GM18498 (cell line): Measurements from ENCODE around the gene UNC5A.

Experiments
- ATAC-seq: cut with Tn5 transposase; IDR thresholded peaks from one replicate; pipeline ENCODE4 v1.9.1; 2021; ENCODE audit warnings: mild to moderate bottlenecking, moderate library complexity; ENCODE audit not compliant: unreplicated experiment

Gene UNC5A

GRCh38 chr5:176844706-176845391 lies 34.5 kb downstream of the UNC5A start:
- no peak for ATAC-seq

- ATAC-seq = no peak
Measured at GRCh38 chr5:176845392-176845713, 35.0 kb downstream of the UNC5A start.

GRCh38 chr5:176846335-176847140 lies 36.2 kb downstream of the UNC5A start:
- no peak for ATAC-seq

GRCh38 chr5:176847148-176847547 lies 36.8 kb downstream of the UNC5A start:
- ATAC-seq = no peak

DNA sequence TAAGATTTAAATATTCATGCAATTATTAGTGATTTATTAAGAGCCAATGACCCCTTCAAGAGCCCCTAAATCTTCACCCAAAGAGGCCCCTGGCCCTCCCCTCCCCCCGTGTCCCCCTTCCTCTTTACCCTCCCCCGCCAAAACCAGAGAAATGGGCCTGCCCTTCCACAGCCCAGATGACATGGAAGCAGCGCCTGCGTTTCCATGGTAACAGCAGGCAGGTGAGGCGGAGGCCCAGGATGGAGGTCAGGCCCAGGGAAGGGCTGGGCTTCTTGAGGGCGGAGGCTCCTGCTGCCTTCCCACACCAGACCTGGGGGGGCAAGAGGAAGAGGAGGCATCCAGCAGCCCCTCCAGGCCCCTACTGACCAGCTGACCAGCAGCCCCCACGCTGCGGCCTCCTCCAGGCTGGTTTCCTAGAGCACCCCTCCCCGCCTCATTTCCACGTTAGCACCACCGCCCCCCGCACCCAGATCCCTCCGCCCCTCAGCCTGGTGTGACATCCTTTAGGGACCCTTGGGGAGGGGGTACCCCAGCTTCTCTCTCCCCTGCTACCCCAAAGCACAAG lies 37.4 kb downstream of the UNC5A start:
- no peak for ATAC-seq

DNA sequence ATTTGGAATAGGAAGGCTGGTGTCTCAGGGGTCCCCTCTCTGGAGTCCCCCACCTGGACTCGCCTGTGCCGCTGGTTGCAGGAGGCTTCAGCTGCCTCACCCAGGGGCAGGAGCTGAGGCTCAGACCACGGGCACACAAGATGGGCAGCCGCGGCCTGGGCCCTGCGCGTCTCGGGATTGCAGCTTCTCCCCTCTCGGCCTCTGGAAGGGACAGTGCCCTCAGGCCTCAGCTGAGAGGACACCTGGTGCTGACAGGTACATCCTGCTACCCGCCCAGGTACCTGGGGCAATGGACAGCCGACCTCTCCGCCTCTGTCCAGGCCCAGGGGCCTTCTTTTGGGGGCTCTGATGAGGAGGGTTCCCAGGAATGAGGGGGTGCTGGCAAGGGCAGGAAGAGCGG lies 38.3 kb downstream of the UNC5A start:
- ATAC-seq = no peak

GRCh38 chr5:176849611-176850227 lies 39.4 kb downstream of the UNC5A start:
- no peak for ATAC-seq

DNA sequence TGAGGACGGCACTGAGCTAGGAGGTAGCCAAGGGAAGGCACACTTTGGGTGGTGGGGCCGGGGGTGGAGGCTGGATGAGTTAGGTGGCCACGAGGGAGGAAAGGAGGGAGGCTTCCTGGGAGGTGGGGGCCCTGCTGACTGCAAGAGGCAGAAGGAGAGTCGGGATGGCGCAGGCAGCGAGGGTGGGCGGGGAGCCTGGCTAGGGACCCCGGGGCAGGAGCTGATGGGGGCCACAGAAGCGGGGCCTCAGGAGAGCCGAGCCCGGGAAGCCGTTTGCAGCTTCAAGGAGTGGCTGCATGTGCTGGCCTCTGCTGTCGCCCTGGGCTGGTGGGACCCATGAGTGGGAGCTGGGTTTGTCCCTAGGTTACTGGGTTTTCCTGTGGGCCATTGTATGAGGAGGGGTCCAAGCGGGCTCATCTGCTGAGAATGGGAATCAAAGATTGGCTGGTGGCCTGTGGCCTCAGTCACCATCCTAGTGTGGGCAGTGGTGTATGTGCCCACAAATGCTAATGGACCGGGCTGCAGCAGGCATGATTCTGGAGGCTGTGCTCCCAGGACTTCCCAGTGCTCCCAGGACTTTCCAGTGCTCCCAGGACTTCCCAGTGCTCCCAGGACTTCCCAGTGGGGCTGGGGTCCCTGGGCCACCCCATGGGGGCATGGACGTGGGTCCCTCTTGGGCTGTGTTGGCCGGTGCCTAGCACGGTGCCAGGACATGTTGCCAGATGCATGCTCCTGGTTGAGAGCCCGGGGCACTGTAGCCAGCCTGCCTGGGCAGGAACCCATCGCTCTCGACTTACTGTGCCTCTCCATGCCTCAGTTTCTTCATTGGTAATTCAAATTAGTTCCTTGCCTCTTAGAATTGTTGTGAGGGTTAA lies 40.2 kb downstream of the UNC5A start:
- no peak for ATAC-seq

DNA sequence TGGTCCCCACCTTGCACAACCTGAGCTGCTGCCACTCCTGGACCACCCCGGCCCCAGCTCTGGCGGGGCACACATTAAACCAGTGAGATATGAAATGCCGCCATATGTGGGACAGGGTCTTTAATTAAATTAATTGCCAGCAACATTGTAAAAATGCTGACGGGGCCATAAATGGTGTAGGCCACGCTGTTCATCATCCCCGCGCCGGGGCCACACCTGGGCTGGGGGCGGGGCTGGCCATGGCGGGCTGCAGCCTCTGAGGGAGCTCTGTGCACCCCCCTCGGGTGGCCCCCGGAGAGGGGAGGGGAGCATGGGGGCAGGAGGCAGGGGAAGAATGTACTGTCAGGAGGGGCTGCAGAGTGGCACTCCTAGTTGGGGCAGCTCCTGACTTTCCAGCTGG lies 41.0 kb downstream of the UNC5A start:
- no peak for ATAC-seq

DNA sequence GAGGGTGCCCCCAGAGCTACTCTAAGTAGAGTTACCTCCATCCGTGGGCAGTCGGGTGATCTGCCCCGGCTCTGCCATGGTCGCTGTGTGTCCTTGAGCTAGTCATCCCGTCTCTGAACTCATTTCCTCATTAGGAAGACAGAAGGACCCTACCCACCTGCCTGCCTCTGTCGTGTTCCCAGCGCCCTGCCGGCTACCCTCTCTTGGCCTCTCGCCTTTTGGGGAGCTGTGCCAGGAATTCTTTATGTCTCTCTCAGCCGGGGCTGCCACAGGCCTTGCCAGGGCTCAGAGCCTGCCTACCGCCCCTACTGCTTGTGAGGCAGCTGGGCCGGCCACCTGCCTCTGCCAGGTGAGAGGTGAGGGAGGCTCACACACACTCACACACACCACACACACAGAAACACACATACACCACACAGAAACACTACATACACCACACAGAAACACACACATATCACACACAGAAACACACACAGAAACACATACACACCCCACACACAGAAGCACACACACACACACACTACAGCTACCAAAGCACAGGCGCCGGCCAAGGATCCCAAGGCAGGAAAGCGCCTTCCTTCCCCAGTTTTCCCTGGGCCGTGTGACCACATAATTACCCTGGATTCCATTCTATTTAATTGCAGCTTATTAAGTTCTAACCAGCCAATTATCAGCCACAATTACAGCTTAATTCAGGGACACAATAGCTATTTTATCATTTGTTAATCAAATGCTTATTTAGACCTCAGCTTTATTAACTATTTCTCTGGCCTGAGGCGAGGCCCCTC lies 41.7 kb downstream of the UNC5A start:
- no peak for ATAC-seq

- ATAC-seq = no peak
Measured at GRCh38 chr5:176853151-176853778, 42.9 kb downstream of the UNC5A start.

GRCh38 chr5:176854164-176854563 lies 43.8 kb downstream of the UNC5A start:
- ATAC-seq = no peak

DNA sequence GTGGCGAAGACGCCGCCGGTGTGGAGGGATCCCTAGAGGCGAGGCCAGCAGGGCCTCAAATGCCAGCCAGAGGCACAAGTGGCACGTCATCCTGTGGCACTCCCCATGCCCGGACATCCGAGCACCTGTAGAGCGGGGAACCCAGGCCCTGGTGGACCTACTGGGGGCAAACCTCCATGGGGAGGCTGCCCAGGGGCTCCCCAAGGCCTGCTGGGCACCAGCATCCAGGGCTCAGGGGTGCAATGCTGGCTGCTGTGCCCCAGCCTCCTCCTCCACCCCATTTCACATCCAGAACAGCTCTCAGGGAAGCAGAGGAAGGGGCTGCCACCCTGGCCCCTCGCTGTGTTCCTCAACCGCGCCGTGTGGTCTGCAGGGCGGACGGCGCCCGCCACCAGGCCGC lies 45.2 kb downstream of the UNC5A start:
- no peak for ATAC-seq

GRCh38 chr5:176856746-176857145 lies 46.4 kb downstream of the UNC5A start:
- ATAC-seq = no peak

DNA sequence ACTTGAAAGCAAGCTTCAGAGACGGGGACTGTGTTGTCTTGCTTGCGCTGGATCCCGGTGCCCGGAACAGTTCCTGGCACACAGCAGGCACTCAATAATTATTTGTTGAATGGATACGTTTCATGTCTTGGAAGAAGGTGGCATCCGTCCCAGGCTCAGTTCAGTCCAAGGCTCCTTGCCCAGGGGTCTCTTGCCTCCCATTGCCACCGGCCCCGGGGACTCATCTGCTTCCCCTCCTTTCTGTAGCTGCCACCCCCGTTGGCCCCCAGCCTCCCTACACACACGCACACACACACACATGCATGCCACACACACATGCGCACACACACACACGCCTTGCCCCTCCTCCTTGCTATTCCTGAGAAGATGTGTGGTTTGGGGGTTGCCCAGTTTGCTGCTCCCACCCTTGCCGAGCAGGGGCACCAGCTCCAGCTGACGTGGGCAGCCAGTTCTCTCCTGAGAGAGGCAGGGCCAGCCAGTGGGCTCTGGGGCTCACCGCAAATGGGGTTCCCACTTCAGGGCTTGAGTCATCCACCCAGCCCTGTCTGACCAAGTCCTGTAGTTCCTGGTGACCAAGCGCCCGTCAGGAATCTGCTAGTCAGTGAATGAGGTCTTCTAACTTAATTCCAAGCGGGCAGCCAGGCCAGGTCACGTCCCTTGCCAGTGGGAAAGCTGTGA lies 47.0 kb downstream of the UNC5A start:
- no peak for ATAC-seq

DNA sequence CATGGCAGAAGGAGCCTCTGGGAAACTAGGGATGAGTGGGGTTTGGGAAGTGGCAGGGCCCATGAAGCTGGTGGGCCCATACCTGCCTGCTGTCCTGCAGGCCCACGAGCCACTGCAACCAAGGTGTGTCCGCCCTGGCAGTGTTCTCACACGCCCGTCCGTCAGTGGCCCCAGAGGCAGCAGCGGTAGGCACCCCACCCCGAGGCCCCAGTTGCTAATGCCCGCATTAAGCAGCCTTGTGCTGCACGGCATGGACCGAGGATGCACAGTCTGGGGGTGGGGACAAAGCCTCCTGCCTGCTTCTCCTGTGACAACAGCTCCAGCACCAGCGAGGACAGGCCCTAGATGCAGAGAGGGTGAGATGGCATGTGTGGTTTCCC lies 47.5 kb downstream of the UNC5A start:
- no peak for ATAC-seq

- no peak for ATAC-seq
Measured at GRCh38 chr5:176859916-176860315, 49.6 kb downstream of the UNC5A start.

- ATAC-seq = no peak
Measured at GRCh38 chr5:176860381-176860780, 50.0 kb downstream of the UNC5A start.

DNA sequence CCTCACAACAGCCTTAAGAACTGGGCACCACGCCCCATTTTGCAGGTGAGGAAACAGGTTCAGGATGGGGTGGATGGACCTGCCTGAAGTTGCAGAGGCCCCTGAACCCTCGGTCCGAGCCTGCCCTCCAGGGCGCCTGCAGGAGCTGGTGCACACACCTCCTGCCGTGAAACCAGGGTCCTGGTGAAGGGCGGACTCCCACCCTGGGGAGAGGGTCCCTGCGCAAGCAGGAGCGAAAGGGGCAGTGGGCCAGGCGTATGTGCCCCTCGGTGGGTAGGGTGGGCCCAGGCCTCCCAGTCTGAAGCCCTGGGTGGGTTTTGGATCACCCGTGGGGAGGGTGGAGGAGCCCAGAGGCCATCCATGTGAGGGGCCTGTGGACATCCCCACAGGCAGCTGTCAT lies 50.9 kb downstream of the UNC5A start:
- no peak for ATAC-seq
